ENCODE data around the gene DGKG.
A peak's percentile ranks its signal among the peaks of the same experiment; 100 is the strongest.

The DGKG gene

GRCh38 chr3:186281176-186281575 lies 80.9 kb downstream of the DGKG start:
- ChIA-PET CTCF (interaction anchor here (0.8 to 7.9 kb wide), 12 partner anchors 8 to 620 kb away, joined by 3 to 210 read pairs (median 4); no protein-coding TSS in a partner anchor), POLR2A (no interaction called here)
- no peak overlapping the region for H3K4me3 ChIP-seq (ENCODE audit: low read depth, low read length)
- DNase-seq (ENCODE audit: low read depth, low spot score) = peak; percentile 58
- no peak for TF ChIP-seq CTCF (IDR thresholded peaks at IDR 0.05; ENCODE audit: insufficient read depth, low read length, missing control alignments)

- no peak overlapping the region for H3K4me3 ChIP-seq (ENCODE audit: low read depth, low read length)
- ChIA-PET CTCF (interaction anchor here (0.8 to 7.9 kb wide), 11 partner anchors 11 to 620 kb away, joined by 3 to 210 read pairs (median 5); no protein-coding TSS in a partner anchor), POLR2A (interaction anchor here (0.5 kb wide), 1 partner anchor 176 kb away, joined by 3 read pairs; no protein-coding TSS in a partner anchor)
- TF ChIP-seq CTCF (IDR thresholded peaks at IDR 0.05; ENCODE audit: insufficient read depth, low read length, missing control alignments) = no peak
- no peak for DNase-seq (ENCODE audit: low read depth, low spot score)
Measured at GRCh38 chr3:186280737-186281136, 81.3 kb downstream of the DGKG start.

GRCh38 chr3:186277268-186277909 lies 84.6 kb downstream of the DGKG start:
- ChIA-PET CTCF (interaction anchor here (0.6 to 7.9 kb wide), 32 partner anchors 11 to 618 kb away, joined by 3 to 210 read pairs (median 6); no protein-coding TSS in a partner anchor), POLR2A (no interaction called here)
- peak; percentile 58 for TF ChIP-seq CTCF (IDR thresholded peaks at IDR 0.05; ENCODE audit: insufficient read depth, low read length, missing control alignments)
- no peak for DNase-seq (ENCODE audit: low read depth, low spot score)
- H3K4me3 ChIP-seq (ENCODE audit: low read depth, low read length) = no peak overlapping the region

- H3K4me3 ChIP-seq (ENCODE audit: low read depth, low read length) = no peak overlapping the region
- POLR2A ChIA-PET = no interaction called here
- DNase-seq (ENCODE audit: low read depth, low spot score) = no peak
- CTCF ChIA-PET = interaction anchor here (2.4 to 7.9 kb wide), 5 partner anchors 9 to 332 kb away, joined by 21 to 210 read pairs (median 53); no protein-coding TSS in a partner anchor
- no peak for TF ChIP-seq CTCF (IDR thresholded peaks at IDR 0.05; ENCODE audit: insufficient read depth, low read length, missing control alignments)
Measured at GRCh38 chr3:186275436-186275835, 86.6 kb downstream of the DGKG start.

GRCh38 chr3:186273586-186273985 lies 88.4 kb downstream of the DGKG start:
- POLR2A ChIA-PET = no interaction called here
- no peak for DNase-seq (ENCODE audit: low read depth, low spot score)
- no peak for TF ChIP-seq CTCF (IDR thresholded peaks at IDR 0.05; ENCODE audit: insufficient read depth, low read length, missing control alignments)
- no peak overlapping the region for H3K4me3 ChIP-seq (ENCODE audit: low read depth, low read length)
- CTCF ChIA-PET = interaction anchor here (0.6 to 3.1 kb wide), 7 partner anchors 8 to 330 kb away, joined by 3 to 10 read pairs (median 5); no protein-coding TSS in a partner anchor

DNA sequence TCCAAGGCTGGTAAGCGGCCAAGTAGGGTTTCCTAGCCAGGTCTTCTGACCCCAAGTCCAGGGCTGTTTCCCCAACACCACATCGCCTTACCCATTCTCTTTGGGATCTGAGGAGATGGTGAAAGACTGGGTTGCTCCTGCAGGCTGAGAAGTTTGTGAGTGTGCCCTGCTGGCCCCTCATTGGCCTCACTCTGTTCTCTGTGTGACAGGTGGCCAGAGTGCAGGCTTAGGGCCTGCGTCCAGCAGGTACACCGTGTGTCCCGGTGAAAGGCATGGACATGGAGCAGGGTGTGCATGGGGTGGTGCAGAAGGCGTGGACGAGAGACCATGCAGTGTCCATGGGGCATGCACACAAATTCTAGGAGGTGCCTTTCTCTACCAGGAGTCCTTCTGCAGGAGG lies 91.3 kb downstream of the DGKG start:
- ChIA-PET POLR2A (no interaction called here), CTCF (interaction anchor here (0.6 to 16.3 kb wide), 7 partner anchors 12 to 291 kb away, joined by 3 to 199 read pairs (median 4); no protein-coding TSS in a partner anchor)
- no peak overlapping the region for H3K4me3 ChIP-seq (ENCODE audit: low read depth, low read length)
- no peak for DNase-seq (ENCODE audit: low read depth, low spot score)
- TF ChIP-seq CTCF (IDR thresholded peaks at IDR 0.05; ENCODE audit: insufficient read depth, low read length, missing control alignments) = no peak

Data from AG04449 (cell line).